HG02884 (cell line): ENCODE results near the gene COA1.
"Not testable (repeated sequence)": the region's sequence is repeated elsewhere in the genome, so short reads cannot be mapped to it uniquely, and the experiment has no call there.

Experiments used
- ATAC-seq: cut with Tn5 transposase; IDR thresholded peaks from one replicate; pipeline ENCODE4 v1.9.1; 2021; ENCODE audit warnings: mild to moderate bottlenecking, moderate library complexity; ENCODE audit not compliant: unreplicated experiment

Gene COA1

GRCh38 chr7:43693687-43694398 lies 35.5 kb downstream of the COA1 start:
- ATAC-seq = no peak

GRCh38 chr7:43692582-43693373 lies 36.5 kb downstream of the COA1 start:
- ATAC-seq = no peak

GRCh38 chr7:43691611-43692010 lies 37.7 kb downstream of the COA1 start:
- no peak for ATAC-seq

- ATAC-seq = no peak
These were observed 40.2 kb downstream of the COA1 start for GRCh38 chr7:43689115-43689514.

GRCh38 chr7:43687866-43688265 lies 41.5 kb downstream of the COA1 start:
- not testable (repeated sequence) for ATAC-seq

- ATAC-seq = no peak
These were observed 42.3 kb downstream of the COA1 start for GRCh38 chr7:43686991-43687390.

GRCh38 chr7:43680736-43681135 lies 48.6 kb downstream of the COA1 start:
- no peak for ATAC-seq

- ATAC-seq = no peak
These were observed 49.9 kb downstream of the COA1 start for GRCh38 chr7:43679210-43680068.

GRCh38 chr7:43678315-43678714 lies 51.0 kb downstream of the COA1 start:
- no peak for ATAC-seq

- no peak for ATAC-seq
These were observed 51.5 kb downstream of the COA1 start for GRCh38 chr7:43677864-43678263.

GRCh38 chr7:43674559-43675436 lies 54.5 kb downstream of the COA1 start:
- ATAC-seq = no peak

GRCh38 chr7:43673243-43673976 lies 55.9 kb downstream of the COA1 start:
- not testable (repeated sequence) for ATAC-seq

- ATAC-seq = no peak
These were observed 57.8 kb downstream of the COA1 start for GRCh38 chr7:43671521-43671920.

GRCh38 chr7:43669286-43670081 lies 59.8 kb downstream of the COA1 start:
- ATAC-seq = no peak

- no peak for ATAC-seq
These were observed 61.3 kb downstream of the COA1 start for GRCh38 chr7:43668035-43668434.

GRCh38 chr7:43666938-43667337 lies 62.4 kb downstream of the COA1 start:
- no peak for ATAC-seq

GRCh38 chr7:43664681-43665080 lies 64.6 kb downstream of the COA1 start:
- ATAC-seq = no peak

- ATAC-seq = no peak
These were observed 69.2 kb downstream of the COA1 start for GRCh38 chr7:43660141-43660540.

GRCh38 chr7:43659549-43659896 lies 69.8 kb downstream of the COA1 start:
- ATAC-seq = no peak
